HepG2 (cell line): ENCODE data around the gene HECTD4. TPM values are rescaled to one million over a fixed set of nuclear protein-coding genes. Genes with fewer than 3 reads are reported as not detected.

ENCODE experiments used
- ERF ChIP-seq: IDR thresholded peaks from 2 replicates; pipeline ENCODE4 v1.6.1; 2018; ENCODE audit warnings: missing biosample characterization, missing genetic modification reagents
- FOXO1 ChIP-seq: sonication (generic); formaldehyde crosslinking; IDR thresholded peaks from 2 replicates; pipeline ENCODE4 v1.4.0; 2020; ENCODE audit warnings: missing genetic modification reagents
- MTF1 ChIP-seq: sonication (generic); formaldehyde crosslinking; IDR thresholded peaks from 2 replicates; pipeline ENCODE4 v1.5.0; 2020; ENCODE audit warnings: missing genetic modification reagents
- ONECUT2 ChIP-seq: sonication (generic); formaldehyde crosslinking; IDR thresholded peaks from 2 replicates; pipeline ENCODE4 v1.4.0; 2020; ENCODE audit warnings: missing genetic modification reagents
- PITX1 ChIP-seq: sonication (generic); formaldehyde crosslinking; IDR thresholded peaks from 2 replicates; pipeline ENCODE4 v1.5.1; 2020; ENCODE audit warnings: mild to moderate bottlenecking, missing genetic modification reagents
- SSRP1 ChIP-seq: IDR thresholded peaks from 2 replicates; pipeline ENCODE4 v1.6.1; 2016; ENCODE audit warnings: control low read depth
- STAT5B ChIP-seq: sonication (generic); formaldehyde crosslinking; IDR thresholded peaks from 2 replicates; pipeline ENCODE4 v1.4.0; 2020; ENCODE audit warnings: missing genetic modification reagents
- TEAD3 ChIP-seq: optimal IDR thresholded peaks from 2 replicates; pipeline ENCODE3; 2016; ENCODE audit warnings: borderline replicate concordance
- TSC22D2 ChIP-seq: sonication (generic); formaldehyde crosslinking; IDR thresholded peaks from 2 replicates; pipeline ENCODE4 v1.5.1; 2020; ENCODE audit warnings: missing genetic modification reagents, mild to moderate bottlenecking, borderline replicate concordance
- ZBTB7A ChIP-seq: sonication (generic); formaldehyde crosslinking; IDR thresholded peaks from 2 replicates; pipeline ENCODE4 v1.8.0; 2022; ENCODE audit warnings: mild to moderate bottlenecking, missing genetic modification reagents
- ZHX2 ChIP-seq, 2 experiments: sonication (generic) in 1 of 2; formaldehyde crosslinking in 1 of 2; IDR thresholded peaks; 2 replicates each; pipeline versions ENCODE4 v1.6.1 to v1.9.0; 2014 to 2022; ENCODE audit warnings: antibody characterized with exemption in 1 of 2, borderline replicate concordance in 1 of 2, inconsistent platforms in 1 of 2, low read depth in 1 of 2, missing genetic modification reagents in 1 of 2
- ZNF143 ChIP-seq: sonication (generic); formaldehyde crosslinking; IDR thresholded peaks from 2 replicates; pipeline ENCODE4 v1.4.0; 2020; ENCODE audit warnings: missing genetic modification reagents
- ZNF30 ChIP-seq: sonication (generic); formaldehyde crosslinking; IDR thresholded peaks from 2 replicates; pipeline ENCODE4 v1.5.0; 2020; ENCODE audit warnings: mild to moderate bottlenecking, missing genetic modification reagents
- ZNF317 ChIP-seq: sonication (generic); formaldehyde crosslinking; IDR thresholded peaks from 2 replicates; pipeline ENCODE4 v1.5.0; 2020; ENCODE audit warnings: mild to moderate bottlenecking, missing genetic modification reagents
- ZNF720 ChIP-seq: sonication (generic); formaldehyde crosslinking; IDR thresholded peaks from 2 replicates; pipeline ENCODE4 v1.4.0; 2020; ENCODE audit warnings: missing genetic modification reagents
- ZNF782 ChIP-seq: sonication (generic); formaldehyde crosslinking; IDR thresholded peaks from 2 replicates; pipeline ENCODE4 v1.4.0; 2020; ENCODE audit warnings: missing genetic modification reagents, mild to moderate bottlenecking, borderline replicate concordance
- ZSCAN20 ChIP-seq: sonication (generic); formaldehyde crosslinking; IDR thresholded peaks from 2 replicates; pipeline ENCODE4 v1.4.0; 2020; ENCODE audit warnings: missing genetic modification reagents, mild to moderate bottlenecking, borderline replicate concordance
- polyA plus RNA-seq, 8 experiments: library from polyadenylated mRNA; depleted of rRNA in 3 of 8; stranded (reverse) in 7 of 8; unstranded in 1 of 8; fragments of >200 nt; fragmentation: Illumina TruSeq in 4 of 8; extraction: Trizol in 4 of 8; gene quantifications; 2 replicates each; pipeline versions ENCODE4 v1.2.1 to v1.2.3, GENCODE V29; 2011 to 2016; ENCODE audit warnings: low read depth in 4 of 8, missing spikeins in 1 of 8, mixed read lengths in 1 of 8; ENCODE audit not compliant: insufficient read depth in 1 of 8
- total RNA-seq, 5 experiments: library from RNA; depleted of rRNA; stranded (reverse); fragments of >200 nt; fragmentation: Illumina TruSeq; extraction: Trizol; gene quantifications; 2 replicates each; pipeline ENCODE4 v1.2.3, GENCODE V29; 2016; ENCODE audit warnings: low read depth in 1 of 5
- TF ChIP-seq, protein P1 (sequence below): sonication (generic); formaldehyde crosslinking; IDR thresholded peaks from 2 replicates; pipeline ENCODE4 v1.8.0; 2022; ENCODE audit warnings: mild to moderate bottlenecking, missing genetic modification reagents, borderline replicate concordance
- TF ChIP-seq, protein P2 (sequence below): sonication (generic); formaldehyde crosslinking; IDR thresholded peaks from 2 replicates; pipeline ENCODE4 v1.5.0; 2020; ENCODE audit warnings: mild to moderate bottlenecking, low read depth, missing genetic modification reagents, borderline replicate concordance
- TF ChIP-seq, protein P3 (sequence below): IDR thresholded peaks from 2 replicates; pipeline ENCODE4 v1.6.1; 2016; ENCODE audit warnings: low read depth, borderline replicate concordance

HECTD4 gene
- total and polyA plus RNA-seq, 2 of the 13 experiments (the other 11 are each of a cell fraction or from before 2014, with no cell fraction given): 9.0 to 11.4 TPM

GRCh38 chr12:112418608-112419296 lies 36.5 kb upstream of the HECTD4 start, which contains the start of gene PTPN11 (continued):
- TF ChIP-seq ZHX2 (IDR thresholded peaks at IDR 0.05; ENCODE audit: low read depth) (peak; percentile 88), ZHX2 (CRISPR knock-in tag; IDR thresholded peaks at IDR 0.05; ENCODE audit: borderline replicate concordance) (0 out of 2 replicates have a peak, but pooled peaks have one; percentile 53), ZNF30 (CRISPR knock-in tag) (no peak), PITX1 (peak; percentile 43), ZNF782 (CRISPR knock-in tag) (peak; percentile 72; the same call in 1 of the 2 replicates), ONECUT2 (CRISPR knock-in tag) (peak; percentile 50; the same call in 1 of the 2 replicates), ZNF720 (CRISPR knock-in tag) (no peak), STAT5B (CRISPR knock-in tag) (0 out of 2 replicates have a peak, but pooled peaks have one; percentile 23), ZBTB7A (no peak), TSC22D2 (no peak), ZNF317 (CRISPR knock-in tag) (no peak), ZSCAN20 (no peak), MTF1 (CRISPR knock-in tag) (no peak), SSRP1 (no peak), ERF (CRISPR knock-in tag) (peak; percentile 83), FOXO1 (CRISPR knock-in tag) (0 out of 2 replicates have a peak, but pooled peaks have one; percentile 61), TEAD3 (CRISPR knock-in tag) (peak; percentile 60), ZNF143 (CRISPR knock-in tag) (peak; percentile 69)
- TF ChIP-seq, protein P1, sequence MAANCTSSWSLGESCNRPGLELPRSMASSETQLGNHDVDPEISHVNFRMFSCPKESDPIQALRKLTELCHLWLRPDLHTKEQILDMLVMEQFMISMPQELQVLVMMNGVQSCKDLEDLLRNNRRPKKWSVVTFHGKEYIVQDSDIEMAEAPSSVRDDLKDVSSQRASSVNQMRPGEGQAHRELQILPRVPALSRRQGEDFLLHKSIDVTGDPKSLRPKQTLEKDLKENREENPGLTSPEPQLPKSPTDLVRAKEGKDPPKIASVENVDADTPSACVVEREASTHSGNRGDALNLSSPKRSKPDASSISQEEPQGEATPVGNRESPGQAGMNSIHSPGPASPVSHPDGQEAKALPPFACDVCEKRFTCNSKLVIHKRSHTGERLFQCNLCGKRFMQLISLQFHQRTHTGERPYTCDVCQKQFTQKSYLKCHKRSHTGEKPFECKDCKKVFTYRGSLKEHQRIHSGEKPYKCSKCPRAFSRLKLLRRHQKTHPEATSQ: no peak
- TF ChIP-seq, protein P2, sequence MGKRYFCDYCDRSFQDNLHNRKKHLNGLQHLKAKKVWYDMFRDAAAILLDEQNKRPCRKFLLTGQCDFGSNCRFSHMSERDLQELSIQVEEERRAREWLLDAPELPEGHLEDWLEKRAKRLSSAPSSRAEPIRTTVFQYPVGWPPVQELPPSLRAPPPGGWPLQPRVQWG: no peak
- TF ChIP-seq, protein P3, sequence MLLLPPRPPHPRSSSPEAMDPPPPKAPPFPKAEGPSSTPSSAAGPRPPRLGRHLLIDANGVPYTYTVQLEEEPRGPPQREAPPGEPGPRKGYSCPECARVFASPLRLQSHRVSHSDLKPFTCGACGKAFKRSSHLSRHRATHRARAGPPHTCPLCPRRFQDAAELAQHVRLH: peak; percentile 73; the same call in 1 of the 2 replicates
